Measurements from ENCODE around the gene AQP9.
A peak's percentile ranks its signal among the peaks of the same experiment; 100 is the strongest.
"Not testable (repeated sequence)": the region's sequence is repeated elsewhere in the genome, so short reads cannot be mapped to it uniquely, and the experiment has no call there.

The AQP9 gene

DNA sequence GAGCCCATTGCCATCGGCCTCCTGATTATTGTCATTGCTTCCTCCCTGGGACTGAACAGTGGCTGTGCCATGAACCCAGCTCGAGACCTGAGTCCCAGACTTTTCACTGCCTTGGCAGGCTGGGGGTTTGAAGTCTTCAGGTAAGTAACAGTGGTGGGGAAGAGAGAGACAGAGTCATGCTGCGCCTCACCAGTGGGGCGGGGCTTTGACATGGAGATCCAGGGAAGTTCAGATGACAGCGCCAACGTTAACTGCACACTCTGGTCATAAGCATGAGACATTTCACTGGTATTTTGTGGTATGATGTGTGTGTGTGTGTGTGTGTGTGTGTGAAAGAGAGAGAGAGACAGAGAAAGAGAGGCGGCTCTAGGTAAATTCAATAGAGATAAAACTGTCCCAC, 41.0 kb downstream of the AQP9 start:
- TF ChIP-seq, protein P1, sequence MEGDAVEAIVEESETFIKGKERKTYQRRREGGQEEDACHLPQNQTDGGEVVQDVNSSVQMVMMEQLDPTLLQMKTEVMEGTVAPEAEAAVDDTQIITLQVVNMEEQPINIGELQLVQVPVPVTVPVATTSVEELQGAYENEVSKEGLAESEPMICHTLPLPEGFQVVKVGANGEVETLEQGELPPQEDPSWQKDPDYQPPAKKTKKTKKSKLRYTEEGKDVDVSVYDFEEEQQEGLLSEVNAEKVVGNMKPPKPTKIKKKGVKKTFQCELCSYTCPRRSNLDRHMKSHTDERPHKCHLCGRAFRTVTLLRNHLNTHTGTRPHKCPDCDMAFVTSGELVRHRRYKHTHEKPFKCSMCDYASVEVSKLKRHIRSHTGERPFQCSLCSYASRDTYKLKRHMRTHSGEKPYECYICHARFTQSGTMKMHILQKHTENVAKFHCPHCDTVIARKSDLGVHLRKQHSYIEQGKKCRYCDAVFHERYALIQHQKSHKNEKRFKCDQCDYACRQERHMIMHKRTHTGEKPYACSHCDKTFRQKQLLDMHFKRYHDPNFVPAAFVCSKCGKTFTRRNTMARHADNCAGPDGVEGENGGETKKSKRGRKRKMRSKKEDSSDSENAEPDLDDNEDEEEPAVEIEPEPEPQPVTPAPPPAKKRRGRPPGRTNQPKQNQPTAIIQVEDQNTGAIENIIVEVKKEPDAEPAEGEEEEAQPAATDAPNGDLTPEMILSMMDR (IDR thresholded peaks at IDR 0.05; ENCODE audit: extremely low read depth, insufficient read depth, missing control alignments): no peak
- DNase-seq (ENCODE audit: low spot score): no peak
- in situ Hi-C loops (cut with MboI; ENCODE audit: low pct_unique_long_range_greater_than_20kb, low sequenced_read_pairs, unreplicated experiment): no loop called here

DNA sequence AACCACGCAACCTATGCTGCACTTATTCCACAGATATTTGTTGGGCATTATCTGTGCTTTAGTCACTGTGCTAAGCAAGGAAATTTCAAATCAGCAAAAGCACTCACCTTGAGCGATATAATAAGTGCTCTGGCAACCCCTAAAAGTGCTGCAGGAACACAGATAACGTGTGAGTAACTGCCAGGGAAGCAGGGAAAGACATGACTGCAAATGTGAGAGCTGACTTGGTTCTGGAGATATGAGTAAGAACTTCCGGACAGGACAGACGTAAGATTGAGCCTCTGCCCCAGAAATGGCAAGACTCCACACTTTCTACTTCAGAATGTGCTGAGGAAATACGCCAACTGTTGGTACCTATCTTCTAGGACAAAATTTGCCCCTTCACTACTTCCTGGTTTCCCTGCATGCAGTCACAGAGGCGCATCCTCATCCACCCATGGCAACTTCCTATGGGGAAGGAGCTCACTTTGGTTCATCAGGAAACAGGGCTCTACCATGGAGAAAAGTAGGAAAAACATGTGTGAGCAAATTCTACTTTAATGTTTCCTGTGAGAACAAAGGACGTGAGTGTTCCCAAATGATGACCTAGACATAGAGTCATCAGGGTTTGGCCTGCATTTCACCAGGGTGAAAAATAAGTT, 41.7 kb downstream of the AQP9 start:
- DNase-seq (ENCODE audit: low spot score): no peak
- TF ChIP-seq, protein P1 (IDR thresholded peaks at IDR 0.05; ENCODE audit: extremely low read depth, insufficient read depth, missing control alignments): no peak
- in situ Hi-C loops (cut with MboI; ENCODE audit: low pct_unique_long_range_greater_than_20kb, low sequenced_read_pairs, unreplicated experiment): no loop called here

DNA sequence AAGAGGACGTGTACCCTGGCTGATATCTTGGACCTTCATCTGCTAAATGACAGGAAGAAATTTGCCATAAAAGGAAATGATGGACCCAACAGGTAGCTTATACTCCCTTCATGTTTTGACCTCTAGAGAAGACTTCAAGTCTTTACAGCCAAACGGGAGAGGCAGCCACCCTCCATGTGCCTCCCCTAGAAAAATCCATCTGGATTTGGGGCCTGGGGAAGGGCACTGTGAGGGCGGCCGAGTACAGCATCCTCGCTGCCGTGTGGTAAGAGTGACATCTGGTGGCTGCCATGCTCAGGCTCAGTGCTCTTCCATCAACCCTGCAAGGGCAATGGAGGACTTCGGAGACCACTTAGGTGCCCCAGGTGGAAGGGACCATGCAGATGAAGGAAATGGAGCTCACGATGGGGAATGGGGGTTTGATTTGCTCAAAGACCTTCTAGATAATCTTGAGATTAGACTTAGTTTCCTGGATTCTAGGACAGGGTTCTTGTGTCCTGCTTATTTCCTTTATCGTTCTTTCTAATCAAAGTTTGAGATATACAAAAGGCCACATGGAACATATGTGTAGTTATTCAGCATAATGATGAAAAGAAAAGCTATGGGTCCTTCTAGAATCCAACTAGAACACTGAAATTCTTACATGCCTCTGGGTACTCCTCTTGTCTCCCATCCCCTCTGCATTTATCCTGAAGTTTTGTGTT, 44.4 kb downstream of the AQP9 start:
- TF ChIP-seq, protein P1 (IDR thresholded peaks at IDR 0.05; ENCODE audit: extremely low read depth, insufficient read depth, missing control alignments): peak; percentile 84
- DNase-seq (ENCODE audit: low spot score): peak; percentile 45
- in situ Hi-C loops (cut with MboI; ENCODE audit: low pct_unique_long_range_greater_than_20kb, low sequenced_read_pairs, unreplicated experiment): no loop called here

DNA sequence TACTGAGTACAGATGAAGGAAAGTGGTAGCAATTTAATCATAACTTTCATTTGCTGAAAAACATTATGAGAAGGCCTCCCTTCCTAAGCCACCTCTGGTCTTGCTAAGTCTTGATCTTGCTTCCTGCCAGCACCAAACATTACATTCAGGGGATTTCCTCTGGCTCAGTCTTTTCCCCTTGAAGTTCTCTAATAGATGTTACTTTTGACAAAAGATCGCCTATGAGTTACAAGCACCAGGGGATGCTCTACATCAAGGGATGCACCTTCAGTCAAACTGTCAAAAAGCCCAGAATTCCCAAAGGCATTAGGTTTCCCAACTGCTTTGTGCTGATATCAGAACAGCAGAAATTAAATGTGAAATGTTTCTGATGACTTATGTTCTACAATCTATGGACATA, 47.3 kb downstream of the AQP9 start:
- in situ Hi-C loops (cut with MboI; ENCODE audit: low pct_unique_long_range_greater_than_20kb, low sequenced_read_pairs, unreplicated experiment): no loop called here
- DNase-seq (ENCODE audit: low spot score): peak; percentile 23
- TF ChIP-seq, protein P1 (IDR thresholded peaks at IDR 0.05; ENCODE audit: extremely low read depth, insufficient read depth, missing control alignments): no peak

DNA sequence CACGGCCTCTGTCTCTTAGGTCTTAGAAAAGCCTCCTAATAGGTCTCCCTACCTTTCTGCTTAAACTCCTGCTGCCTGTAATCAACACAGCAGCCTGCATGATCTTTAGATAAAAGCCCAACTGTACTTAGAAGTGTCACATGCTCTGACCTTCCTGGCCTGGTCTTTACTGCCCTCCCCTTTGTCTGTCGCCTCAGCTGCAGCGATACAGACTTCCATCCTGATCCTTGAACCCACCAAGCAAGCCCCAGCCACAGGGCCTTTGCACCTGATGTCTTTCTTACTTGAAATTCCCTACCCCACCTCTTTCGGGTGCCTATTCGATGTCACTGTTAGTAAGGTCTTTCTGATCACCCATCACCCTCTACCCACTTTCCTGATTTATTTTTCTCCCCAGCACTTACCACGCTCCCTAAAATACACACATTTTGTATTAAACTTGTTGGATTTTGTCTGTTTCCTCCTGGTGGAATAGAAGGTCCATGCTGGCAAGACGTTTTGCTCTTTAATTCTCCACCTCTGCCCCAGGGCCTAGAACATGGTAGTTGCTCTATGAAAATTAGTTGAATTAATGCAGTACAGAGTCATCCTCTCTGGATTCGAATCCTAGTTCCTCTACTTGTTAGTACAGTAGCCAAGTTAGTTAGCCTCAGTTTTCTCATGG, 51.1 kb downstream of the AQP9 start:
- DNase-seq (ENCODE audit: low spot score): no peak
- in situ Hi-C loops (cut with MboI; ENCODE audit: low pct_unique_long_range_greater_than_20kb, low sequenced_read_pairs, unreplicated experiment): no loop called here
- TF ChIP-seq, protein P1 (IDR thresholded peaks at IDR 0.05; ENCODE audit: extremely low read depth, insufficient read depth, missing control alignments): no peak

DNA sequence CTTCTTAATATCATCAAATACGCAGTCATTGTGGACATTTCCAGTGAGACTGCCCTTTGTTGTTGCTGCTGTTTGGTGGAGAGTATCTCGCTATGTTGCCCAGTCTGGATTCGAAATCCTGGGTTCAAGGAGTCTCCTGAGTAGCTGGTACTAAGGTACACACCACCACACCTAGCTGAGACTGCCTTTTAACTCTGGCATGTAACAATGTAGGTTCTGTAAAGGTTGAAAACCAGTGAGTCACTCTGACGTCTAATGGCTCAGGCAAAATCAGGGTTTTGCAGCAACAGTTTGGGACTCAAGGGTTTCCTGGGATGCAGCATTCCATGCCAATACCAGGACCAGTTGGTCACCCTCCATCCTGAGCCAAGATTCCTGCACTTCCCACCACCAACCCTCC, 52.2 kb downstream of the AQP9 start:
- TF ChIP-seq, protein P1 (IDR thresholded peaks at IDR 0.05; ENCODE audit: extremely low read depth, insufficient read depth, missing control alignments): no peak
- no peak for DNase-seq (ENCODE audit: low spot score)
- in situ Hi-C loops (cut with MboI; ENCODE audit: low pct_unique_long_range_greater_than_20kb, low sequenced_read_pairs, unreplicated experiment): no loop called here

DNA sequence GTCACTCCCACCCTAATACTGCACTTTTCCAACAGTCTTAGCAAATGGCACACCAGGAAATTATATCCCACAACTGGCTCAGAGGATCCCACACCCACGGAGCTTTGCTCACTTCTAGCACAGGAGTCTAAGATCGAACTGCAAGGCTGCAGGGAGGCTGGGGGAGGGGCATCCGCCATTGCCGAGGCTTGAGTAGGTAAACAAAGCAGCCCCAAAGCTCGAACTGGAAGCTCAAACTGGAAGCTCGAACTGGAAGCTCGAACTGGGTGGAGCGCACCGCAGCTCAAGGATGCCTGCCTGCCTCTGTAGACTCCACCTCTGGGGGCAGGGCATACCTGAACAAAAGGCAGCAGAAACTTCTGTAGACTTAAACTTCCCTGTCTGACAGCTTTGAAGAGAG, 55.5 kb downstream of the AQP9 start:
- DNase-seq (ENCODE audit: low spot score); in situ Hi-C loops (cut with MboI; ENCODE audit: low pct_unique_long_range_greater_than_20kb, low sequenced_read_pairs, unreplicated experiment): not testable (repeated sequence)
